K562 (cell line): ENCODE results near the gene TSHB. TPM values are rescaled to one million over a fixed set of nuclear protein-coding genes. Genes with fewer than 3 reads are reported as not detected.

ENCODE experiments used
- ATAC-seq: fragments of 200-7000 bp; cut with Tn5 transposase; 3 replicates; pipeline ENCODE4 v1.9.1; 2020; ENCODE audit warnings: moderate library complexity
- BruUV-seq: library from RNA; stranded (reverse); fragments of 400-500 nt; replicated peaks from 2 replicates; lab custom pipeline; 2021; lab: Mats Ljungman, UMichigan
- CTCF ChIA-PET: fragments of 300-600 bp; formaldehyde crosslinking; extraction: SDS; loops from one replicate; lab custom pipeline; 2021; ENCODE audit warnings: low intra/inter-chr PET ratio; lab: Yijun Ruan, JAX
- POLR2A ChIA-PET: fragments of 300-600, 350-650 bp; sonication (Branson Sonifier 250); formaldehyde crosslinking; extraction: SDS; loops from one replicate; lab custom pipeline; 2021; ENCODE audit warnings: antibody characterized with exemption, inconsistent platforms; lab: Yijun Ruan, JAX
- DNase-seq, 4 experiments: peaks; one replicate each; pipeline versions ENCODE4 v3.0.0 to v3.0.0-alpha.2; 2011 to 2018; ENCODE audit warnings: low spot score in 3 of 4, mixed read lengths in 3 of 4; ENCODE audit errors: extremely low read depth in 1 of 4
- FAIRE-seq: peaks from 2 replicates; lab custom pipeline; 2011; peaks lifted over from hg19 to GRCh38; lab: Jason Lieb, UNC
- H2AFZ ChIP-seq: 2 replicates; pipeline ENCODE4 v1.6.0; 2011; ENCODE audit warnings: low read depth, low read length, control low read depth, inconsistent platforms
- H3K27ac ChIP-seq: fragments of 200-600 bp; 3 replicates; pipeline ENCODE4 v1.8.0; 2011; ENCODE audit warnings: low read depth, mild to moderate bottlenecking, control low read depth, inconsistent platforms, low read length, moderate library complexity, mixed read lengths; ENCODE audit errors: extremely low read depth
- H3K27me3 ChIP-seq, 2 experiments: fragments of 300-600 bp in 1 of 2; 2 replicates in 1 of 2; 3 replicates in 1 of 2; pipeline versions ENCODE4 v1.6.0 to v1.8.0; 2011; ENCODE audit warnings: inconsistent platforms in 2 of 2, low read length in 2 of 2, mild to moderate bottlenecking in 1 of 2, mixed read lengths in 1 of 2, moderate library complexity in 1 of 2; ENCODE audit not compliant: control insufficient read depth in 2 of 2, insufficient read depth in 2 of 2
- H3K36me3 ChIP-seq: fragments of 300-600 bp; 3 replicates; pipeline ENCODE4 v1.8.0; 2011; ENCODE audit warnings: mild to moderate bottlenecking, low read length, inconsistent platforms; ENCODE audit not compliant: control insufficient read depth, insufficient read depth
- H3K4me1 ChIP-seq, 2 experiments: fragments of 200-600 bp in 1 of 2; replicated peaks in 1 of 2; 2 replicates in 1 of 2; 3 replicates in 1 of 2; pipeline versions ENCODE4 v1.5.1 to v1.8.0; 2011; ENCODE audit warnings: inconsistent platforms in 2 of 2, low read length in 2 of 2, mild to moderate bottlenecking in 1 of 2, mixed read lengths in 1 of 2, moderate library complexity in 1 of 2; ENCODE audit not compliant: control insufficient read depth in 2 of 2, insufficient read depth in 2 of 2
- H3K4me2 ChIP-seq: 2 replicates; pipeline ENCODE4 v1.6.1; 2011; ENCODE audit warnings: low read length, control low read depth, inconsistent platforms, mixed read lengths; ENCODE audit not compliant: insufficient read depth
- H3K4me3 ChIP-seq: fragments of 200-600 bp; sonication (generic), shearing (Covaris generic); 2 replicates; pipeline ENCODE4 v1.5.1; 2016; ENCODE audit warnings: control low read depth, inconsistent platforms
- H3K79me2 ChIP-seq: fragments of 200-600 bp; 3 replicates; pipeline ENCODE4 v1.8.0; 2011; ENCODE audit warnings: low read length, inconsistent platforms; ENCODE audit not compliant: control insufficient read depth, insufficient read depth
- H3K9ac ChIP-seq, 2 experiments: 2 replicates each; pipeline versions ENCODE4 v1.6.0 to v1.6.1; 2011; ENCODE audit warnings: low read depth in 2 of 2, low read length in 2 of 2, control low read depth in 1 of 2, inconsistent platforms in 1 of 2, mild to moderate bottlenecking in 1 of 2, mixed read lengths in 1 of 2; ENCODE audit not compliant: insufficient read depth in 1 of 2
- H3K9me1 ChIP-seq: one replicate; pipeline ENCODE4 v1.6.0; 2011; ENCODE audit warnings: inconsistent platforms, mild to moderate bottlenecking, low read length, moderate library complexity; ENCODE audit not compliant: control insufficient read depth, insufficient read depth
- H3K9me3 ChIP-seq: replicated peaks from 2 replicates; pipeline ENCODE4 v1.5.1; 2011; ENCODE audit warnings: low read depth, low read length, inconsistent platforms; ENCODE audit not compliant: control insufficient read depth, insufficient read depth
- H4K20me1 ChIP-seq: replicated peaks from 2 replicates; pipeline ENCODE4 v1.6.1; 2011; ENCODE audit warnings: low read length, inconsistent platforms, mixed read lengths; ENCODE audit not compliant: control insufficient read depth, insufficient read depth
- CREM ChIP-seq: IDR thresholded peaks from 2 replicates; pipeline ENCODE4 v1.6.1; 2014; ENCODE audit warnings: antibody characterized with exemption, low read depth
- EHMT2 ChIP-seq: fragments of 450-650 bp; IDR thresholded peaks from 2 replicates; pipeline ENCODE4 v1.6.1; 2018; ENCODE audit warnings: antibody characterized with exemption
- NCOA4 ChIP-seq: fragments of 450-650 bp; IDR thresholded peaks from 2 replicates; pipeline ENCODE4 v1.6.1; 2018; ENCODE audit warnings: mild to moderate bottlenecking; ENCODE audit not compliant: partially characterized antibody
- PHB ChIP-seq: fragments of 250-450 bp; sonication (Bioruptor Pico); IDR thresholded peaks from 2 replicates; pipeline ENCODE4 v1.5.0; 2021
- PHF21A ChIP-seq: fragments of 450-650 bp; IDR thresholded peaks from 2 replicates; pipeline ENCODE4 v1.6.1; 2017; ENCODE audit warnings: low read depth, borderline replicate concordance
- RAD21 ChIP-seq, 2 experiments: fragments of 250-450 bp in 1 of 2; fragments of 450-650 bp in 1 of 2; sonication (Bioruptor Pico) in 1 of 2; formaldehyde crosslinking in 1 of 2; IDR thresholded peaks in 1 of 2; conservative IDR thresholded peaks in 1 of 2; 2 replicates each; pipeline versions ENCODE4 v1.4.0 to v1.8.0; 2020 to 2022; ENCODE audit warnings: mild to moderate bottlenecking in 2 of 2, moderate library complexity in 1 of 2
- RB1 ChIP-seq: fragments of 450-650 bp; IDR thresholded peaks from 2 replicates; pipeline ENCODE4 v1.6.1; 2017; ENCODE audit warnings: low read depth, mild to moderate bottlenecking
- REST ChIP-seq, 2 experiments: fragments of 450-650 bp; formaldehyde crosslinking in 1 of 2; IDR thresholded peaks; 2 replicates each; pipeline versions ENCODE4 v1.4.0 to v1.6.1; 2014 to 2020; ENCODE audit warnings: mild to moderate bottlenecking in 2 of 2, borderline replicate concordance in 1 of 2, low read depth in 1 of 2
- SMARCE1 ChIP-seq: fragments of 450-650 bp; IDR thresholded peaks from 2 replicates; pipeline ENCODE4 v1.7.1; 2016; ENCODE audit warnings: mild to moderate bottlenecking
- STAG1 ChIP-seq: sonication (generic); formaldehyde crosslinking; IDR thresholded peaks from 2 replicates; pipeline ENCODE4 v1.5.0; 2020; ENCODE audit warnings: missing genetic modification reagents, borderline replicate concordance
- WGBS: fragments of 100-300 bp; shearing (Covaris generic); methylation state at CpG from one replicate; pipeline ENCODE4 v1.1.6; 2016; ENCODE audit warnings: low coverage, mixed read lengths; ENCODE audit not compliant: insufficient coverage; ENCODE audit errors: missing lambda C conversion rate; 5-methylcytosine and 5-hydroxymethylcytosine counted together
- in situ Hi-C: fragments of 300-500 bp; cut with MboI; formaldehyde crosslinking; loops from 4 replicates; pipeline ENCODE4 v1.15.0; 2018; ENCODE audit warnings: inconsistent platforms, mixed read lengths
- intact Hi-C: fragments of 100-400 bp; cut with micrococcal nuclease; formaldehyde crosslinking; loops from 2 replicates; pipeline ENCODE4 v1.14.2; 2022
- polyA plus RNA-seq, 8 experiments: library from polyadenylated mRNA; depleted of rRNA in 4 of 8; stranded (reverse) in 5 of 8; unstranded in 3 of 8; fragments of >200 nt; fragmentation: Nextera tagmentation in 2 of 8; fragmentation: Illumina TruSeq in 1 of 8; extraction: Ambion mirVana in 2 of 8; extraction: Trizol in 1 of 8; gene quantifications; 2 replicates each; pipeline versions ENCODE4 v1.2.1 to v1.2.3, GENCODE V29; 2011 to 2014; ENCODE audit warnings: inconsistent platforms in 1 of 8, missing spikeins in 1 of 8
- total RNA-seq, 7 experiments: library from RNA; depleted of rRNA in 6 of 7; stranded (reverse); fragments of >200 nt in 6 of 7; fragmentation: Illumina TruSeq in 2 of 7; extraction: Trizol in 2 of 7; gene quantifications; 2 replicates each; pipeline versions ENCODE4 v1.2.1 to v1.2.3, GENCODE V29; 2011 to 2021; ENCODE audit warnings: low replicate concordance in 1 of 7
- TF ChIP-seq, protein P1 (sequence below), 3 experiments: IDR thresholded peaks in 2 of 3; conservative IDR thresholded peaks in 1 of 3; 2 replicates each; pipeline ENCODE4 v1.5.1; 2011 to 2012; ENCODE audit warnings: low read length in 3 of 3, mild to moderate bottlenecking in 3 of 3, control low read depth in 2 of 3, improper control_type of control experiment in 1 of 3, inconsistent platforms in 1 of 3, low read depth in 1 of 3, mixed read lengths in 1 of 3, moderate library complexity in 1 of 3; ENCODE audit not compliant: insufficient read depth in 2 of 3

TSHB gene
- total and polyA plus RNA-seq, 9 of the 15 experiments (the other 6 are each of a cell fraction or from before 2014, with no cell fraction given) = not detected

GRCh38 chr1:115052454-115053083 lies 22.9 kb downstream of the TSHB start:
- intact Hi-C loops = loop anchor here (1.0 to 2.0 kb wide), 2 partner anchors 73 to 1074 kb away; partner anchors contain the start of gene OLFML3
- WGBS = 3% methylated on average over 9 of the region's 9 CpGs
- FAIRE-seq (peak; percentile 95), DNase-seq (peak; percentile 68 to 70 (median 70)), ATAC-seq (peak; percentile 97)
- Histone ChIP-seq H3K9me1 (no peaks in the 10 kb centered on the region), H4K20me1 (no peaks in the 10 kb centered on the region), H3K4me2 (no peak overlapping the region), H2AFZ (no peak overlapping the region), H3K36me3 (no peaks in the 10 kb centered on the region), H3K79me2 (no peaks in the 10 kb centered on the region), H3K4me1 (no peaks in the 10 kb centered on the region), H3K27ac (no peak overlapping the region), H3K4me3 (no peak overlapping the region), H3K9ac (no peak overlapping the region), H3K9me3 (no peaks in the 10 kb centered on the region), H3K27me3 (peaks cover 6 to 7% of the 10 kb centered on the region in 2 experiments; a peak in 3 of 5 replicates)
- POLR2A ChIA-PET = no interaction called here
- CTCF ChIA-PET = interaction anchor here (0.7 to 2.0 kb wide), 6 partner anchors 60 to 1074 kb away, joined by 3 to 7 read pairs (median 4); partner anchors contain the start of gene OLFML3
- no TSS peak for BruUV-seq
- in situ Hi-C loops = loop anchor here (25.0 kb wide), 1 partner anchor 1065 kb away; the partner anchor contains the start of gene OLFML3
- TF ChIP-seq EHMT2 = peak; percentile 55
- TF ChIP-seq CREM = peak; percentile 35; the same call in 1 of the 2 replicates
- no peak for TF ChIP-seq PHF21A
- no peak for TF ChIP-seq RB1
- TF ChIP-seq NCOA4 = peak; percentile 45
- TF ChIP-seq, protein P1, sequence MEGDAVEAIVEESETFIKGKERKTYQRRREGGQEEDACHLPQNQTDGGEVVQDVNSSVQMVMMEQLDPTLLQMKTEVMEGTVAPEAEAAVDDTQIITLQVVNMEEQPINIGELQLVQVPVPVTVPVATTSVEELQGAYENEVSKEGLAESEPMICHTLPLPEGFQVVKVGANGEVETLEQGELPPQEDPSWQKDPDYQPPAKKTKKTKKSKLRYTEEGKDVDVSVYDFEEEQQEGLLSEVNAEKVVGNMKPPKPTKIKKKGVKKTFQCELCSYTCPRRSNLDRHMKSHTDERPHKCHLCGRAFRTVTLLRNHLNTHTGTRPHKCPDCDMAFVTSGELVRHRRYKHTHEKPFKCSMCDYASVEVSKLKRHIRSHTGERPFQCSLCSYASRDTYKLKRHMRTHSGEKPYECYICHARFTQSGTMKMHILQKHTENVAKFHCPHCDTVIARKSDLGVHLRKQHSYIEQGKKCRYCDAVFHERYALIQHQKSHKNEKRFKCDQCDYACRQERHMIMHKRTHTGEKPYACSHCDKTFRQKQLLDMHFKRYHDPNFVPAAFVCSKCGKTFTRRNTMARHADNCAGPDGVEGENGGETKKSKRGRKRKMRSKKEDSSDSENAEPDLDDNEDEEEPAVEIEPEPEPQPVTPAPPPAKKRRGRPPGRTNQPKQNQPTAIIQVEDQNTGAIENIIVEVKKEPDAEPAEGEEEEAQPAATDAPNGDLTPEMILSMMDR (IDR thresholded peaks at IDR 0.05 in 2 of 3, conservative IDR thresholded peaks at IDR 0.05 in 1 of 3; ENCODE audit: insufficient read depth in 2 of 3, low read depth in 1 of 3, low read length in 3 of 3) = peak; percentile 74 to 86 (median 84)
- TF ChIP-seq SMARCE1 = no peak
- TF ChIP-seq STAG1 (CRISPR knock-in tag) = peak; percentile 41; the same call in 1 of the 2 replicates
- no peak for TF ChIP-seq PHB (CRISPR knock-in tag)
- peak; percentile 67 to 79 for TF ChIP-seq RAD21 (CRISPR knock-in tag; conservative IDR thresholded peaks at IDR 0.05 in 1 of 2, IDR thresholded peaks at IDR 0.05 in 1 of 2)
- peak; percentile 63; the same call in 1 of the 2 replicates for TF ChIP-seq REST (IDR thresholded peaks at IDR 0.05; ENCODE audit: borderline replicate concordance)
- no peak for TF ChIP-seq REST (CRISPR knock-in tag; IDR thresholded peaks at IDR 0.05; ENCODE audit: low read depth)
